Hippocampal formation (tissue), 2 donors: Measurements from ENCODE around the gene SLC10A4.
"Not testable (repeated sequence)": the region's sequence is repeated elsewhere in the genome, so short reads cannot be mapped to it uniquely, and the experiment has no call there.

Source experiments
- DNase-seq, 2 donors: peaks; one replicate each; lab custom pipeline; 2025; lab: John Stamatoyannopoulos, UW

SLC10A4 gene

GRCh38 chr4:48483006-48483776, at the start of gene SLC10A4:
Gene SLC10A4, plus strand, starts transcription at chr4:48483343. Its CDS starts 219 bp downstream, at chr4:48483562.
- DNase-seq, result no peak

GRCh38 chr4:48436318-48436717, 46.8 kb upstream of the SLC10A4 start:
- no peak for DNase-seq

DNA sequence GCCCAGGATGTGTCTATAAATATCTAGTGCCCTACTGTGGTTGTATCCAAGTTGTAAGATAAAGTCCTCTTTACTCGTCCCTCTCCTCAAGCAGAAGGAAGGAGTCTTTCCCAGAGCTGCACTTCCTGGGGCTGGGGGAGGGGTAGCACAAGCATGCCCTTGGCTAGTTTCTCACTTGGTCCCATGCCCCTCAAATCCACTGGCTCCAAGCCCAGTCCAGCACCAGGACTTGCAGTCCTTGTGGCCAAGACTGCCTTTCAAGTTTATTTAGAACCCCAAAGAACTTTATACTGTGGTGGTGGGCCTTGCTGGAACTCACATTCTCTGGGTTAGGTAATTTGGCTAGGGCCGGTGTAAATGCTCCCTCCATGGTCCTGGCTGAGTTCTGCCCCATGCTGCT, 43.2 kb upstream of the SLC10A4 start:
- peak; percentile 11 to 24 for DNase-seq

DNA sequence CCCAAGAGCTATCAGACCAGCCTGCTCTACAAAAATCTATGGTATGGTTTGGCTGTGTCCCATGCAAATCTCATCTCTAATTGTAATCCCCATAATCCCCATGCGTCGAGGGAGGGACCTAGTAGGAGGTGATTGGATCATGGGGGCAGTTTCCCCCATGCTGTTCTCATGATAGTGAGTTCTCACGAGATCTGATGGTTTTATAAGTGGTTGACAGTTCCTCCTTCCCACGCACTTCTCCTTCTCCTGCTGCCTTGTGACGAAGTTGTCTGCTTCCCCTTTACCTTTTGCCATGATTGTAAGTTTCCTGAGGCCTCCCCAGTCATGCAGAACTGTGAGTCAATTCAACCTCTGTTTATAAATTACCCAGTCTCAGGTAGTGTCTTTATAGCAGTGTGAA, 42.2 kb upstream of the SLC10A4 start:
- not testable (repeated sequence) for DNase-seq

DNA sequence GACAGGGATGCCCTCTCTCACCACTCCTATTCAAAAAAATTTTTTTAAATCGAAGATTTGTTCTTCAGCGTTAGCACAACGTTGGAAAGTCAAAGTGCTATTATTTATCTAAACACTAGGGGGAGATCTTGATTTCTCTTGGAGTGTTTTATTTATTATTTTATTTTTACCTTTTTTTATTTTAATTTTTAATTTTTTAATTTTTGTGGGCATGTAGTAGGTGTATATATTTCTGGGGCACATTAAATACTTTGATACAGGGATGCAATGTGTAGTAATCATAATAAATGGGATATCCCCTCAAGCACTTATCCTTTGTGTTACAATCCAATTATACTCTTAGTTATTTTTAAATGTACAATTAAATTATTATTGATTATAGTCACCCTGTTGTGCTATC, 37.4 kb upstream of the SLC10A4 start:
- DNase-seq, result peak in 1 of 2 donors; percentile 3

GRCh38 chr4:48446642-48447041, 36.5 kb upstream of the SLC10A4 start:
- no peak for DNase-seq

DNA sequence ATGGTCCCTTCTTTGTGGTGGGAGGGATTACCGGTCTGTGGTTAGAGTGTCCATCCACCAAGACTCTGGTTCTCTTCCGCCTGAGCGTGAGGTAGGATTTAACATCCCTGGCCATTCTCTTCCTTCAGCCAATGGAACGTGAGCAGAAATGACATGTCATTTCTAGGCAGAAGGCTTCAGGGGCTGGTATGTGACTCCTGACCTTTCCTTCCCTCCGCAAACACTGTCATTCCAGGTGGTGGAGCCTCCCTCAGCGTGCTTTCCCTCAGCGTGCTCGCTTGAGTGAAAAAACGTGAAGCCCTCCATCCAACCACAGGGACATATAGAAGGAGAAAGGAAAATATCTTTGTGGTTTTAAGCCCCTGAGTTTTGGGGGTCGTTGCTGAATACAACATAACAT, 34.0 kb upstream of the SLC10A4 start:
- DNase-seq, result no peak

- no peak for DNase-seq
Measured at GRCh38 chr4:48450740-48451139, 32.4 kb upstream of the SLC10A4 start.

DNA sequence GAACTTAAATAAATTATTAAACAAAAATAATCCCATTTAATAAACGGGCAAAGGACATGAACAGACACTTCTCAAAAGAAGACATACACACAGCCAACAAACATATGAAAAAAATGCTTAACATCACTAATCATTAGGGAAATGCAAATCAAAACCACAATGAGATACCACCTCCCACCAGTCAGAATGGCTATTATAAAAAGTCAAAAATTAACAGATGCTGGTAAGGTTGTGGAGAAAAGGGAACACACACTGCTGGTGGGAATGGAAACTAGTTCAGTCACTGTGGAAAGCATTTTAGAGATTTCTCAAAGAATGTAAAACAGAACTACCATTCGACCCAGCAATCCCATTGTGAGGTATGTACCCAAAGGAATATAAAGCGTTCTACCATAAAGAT, 31.5 kb upstream of the SLC10A4 start:
- DNase-seq, result not testable (repeated sequence)

- DNase-seq, result no peak
Measured at GRCh38 chr4:48454591-48454990, 28.6 kb upstream of the SLC10A4 start.

DNA sequence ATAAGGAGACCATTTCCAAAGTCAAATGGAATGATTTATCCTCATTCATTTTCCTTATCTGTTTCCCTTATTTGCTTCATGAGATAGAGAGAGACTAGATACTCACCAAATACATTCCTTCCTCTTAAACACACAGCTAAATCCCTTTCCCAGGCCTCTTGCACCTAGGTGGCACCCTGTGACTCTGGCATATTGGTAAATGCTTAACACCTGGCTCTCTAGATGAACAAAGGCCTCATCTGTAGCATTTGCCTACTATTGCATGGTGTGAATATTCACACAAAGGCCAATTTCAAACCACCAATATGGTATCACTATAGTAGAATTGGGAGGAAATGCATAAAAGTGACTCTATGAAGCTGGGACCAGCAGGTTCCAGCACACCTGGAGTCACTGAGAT, 22.1 kb upstream of the SLC10A4 start:
- no peak for DNase-seq

DNA sequence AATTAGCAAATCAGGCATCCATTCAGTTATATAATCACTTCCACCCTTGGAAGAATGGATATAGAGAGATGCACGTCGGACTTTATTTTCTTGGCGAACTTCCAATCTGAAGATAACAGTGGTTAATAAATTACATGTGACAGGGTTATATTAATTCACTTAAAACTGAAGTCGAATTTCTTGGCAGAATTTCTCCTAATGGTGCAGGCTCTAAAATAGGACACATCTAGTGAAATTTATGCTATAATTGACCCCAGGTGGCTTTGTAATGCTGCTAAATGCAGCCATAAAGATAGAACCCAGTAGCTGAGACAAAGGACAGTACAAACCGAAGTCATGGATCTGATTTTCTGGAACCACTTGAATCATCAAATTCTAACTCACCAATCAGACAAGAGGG, 20.8 kb upstream of the SLC10A4 start:
- DNase-seq, result no peak

DNA sequence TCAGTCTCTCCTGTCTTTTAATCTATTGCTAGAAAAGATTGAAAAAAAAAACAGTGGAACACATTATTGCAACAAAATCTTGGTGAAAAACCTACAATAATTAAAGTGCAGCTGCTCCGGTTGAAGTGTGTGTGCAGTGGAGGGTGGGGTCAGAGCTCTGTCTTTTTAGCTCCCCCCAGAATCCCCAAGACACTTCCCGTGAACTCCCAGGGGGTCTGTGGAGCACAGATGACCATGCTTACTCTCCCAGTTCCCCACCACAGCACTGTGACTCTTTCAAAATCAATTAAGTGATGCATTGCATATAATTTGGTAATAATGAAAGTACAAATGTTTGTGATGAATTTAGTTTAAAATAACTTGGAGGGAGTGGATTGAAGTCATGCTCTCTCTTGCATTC, 15.7 kb upstream of the SLC10A4 start:
- no peak for DNase-seq

- no peak for DNase-seq
Measured at GRCh38 chr4:48467891-48468290, 15.3 kb upstream of the SLC10A4 start.

- no peak for DNase-seq
Measured at GRCh38 chr4:48470137-48470536, 13.0 kb upstream of the SLC10A4 start.

DNA sequence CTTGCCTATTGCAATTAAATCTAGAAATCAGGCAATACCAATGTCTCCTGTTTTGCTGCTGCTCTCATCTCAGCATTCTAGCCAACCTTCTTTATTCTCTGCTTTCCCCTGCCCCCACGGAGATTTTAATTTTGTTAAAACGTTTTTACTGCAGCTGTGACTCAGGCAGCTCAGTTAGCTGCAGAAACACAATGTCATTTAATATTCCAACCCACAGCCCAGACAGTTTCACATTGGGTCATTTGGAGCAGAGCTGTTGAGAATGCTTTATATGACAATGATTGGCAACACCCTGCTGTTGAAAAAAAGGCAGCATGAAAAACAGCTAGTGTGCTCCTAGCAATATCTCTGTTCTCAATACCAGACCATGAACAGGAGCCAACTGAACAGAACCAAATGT, 12.6 kb upstream of the SLC10A4 start:
- DNase-seq, result peak in 1 of 2 donors; percentile 44

DNA sequence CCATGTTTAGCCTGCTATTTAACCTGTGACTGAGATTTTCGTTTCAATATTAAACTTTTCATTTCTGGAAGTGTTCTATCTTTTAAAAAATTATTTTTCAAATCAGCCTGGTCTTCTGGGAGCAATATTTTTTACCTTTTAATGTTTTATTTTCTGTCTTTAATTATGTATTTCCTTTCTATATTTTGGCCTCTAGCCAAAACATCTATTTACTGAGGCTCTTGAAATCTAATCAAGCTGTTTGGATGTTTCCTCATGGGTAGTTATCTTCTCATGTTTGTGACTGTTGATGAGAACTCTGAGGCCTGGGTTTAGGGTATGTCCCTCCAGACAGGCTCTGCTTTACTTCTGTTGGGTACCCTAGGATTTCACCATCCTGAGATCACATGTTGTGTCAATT, 10.3 kb upstream of the SLC10A4 start:
- DNase-seq, result no peak

- no peak for DNase-seq
Measured at GRCh38 chr4:48475770-48476169, 7.4 kb upstream of the SLC10A4 start.

DNA sequence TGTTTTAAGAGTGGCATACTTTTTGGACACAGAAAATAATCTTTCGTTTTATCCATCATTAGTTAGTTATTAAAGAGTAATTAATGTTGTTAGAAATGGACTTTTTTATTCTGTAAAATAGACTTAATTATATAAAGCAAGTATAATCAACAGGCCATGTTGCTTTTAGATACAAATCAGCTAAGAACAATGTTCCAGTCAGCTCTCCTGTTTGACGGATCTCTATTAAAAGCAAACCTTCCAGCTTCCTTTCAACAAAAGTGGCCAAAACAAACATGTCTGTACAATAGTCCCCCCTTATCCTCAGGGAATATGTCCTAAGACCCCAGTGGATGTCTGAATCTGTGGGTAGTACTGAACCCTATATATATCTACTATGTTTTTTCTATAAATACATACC, 4.9 kb upstream of the SLC10A4 start:
- no peak for DNase-seq

DNA sequence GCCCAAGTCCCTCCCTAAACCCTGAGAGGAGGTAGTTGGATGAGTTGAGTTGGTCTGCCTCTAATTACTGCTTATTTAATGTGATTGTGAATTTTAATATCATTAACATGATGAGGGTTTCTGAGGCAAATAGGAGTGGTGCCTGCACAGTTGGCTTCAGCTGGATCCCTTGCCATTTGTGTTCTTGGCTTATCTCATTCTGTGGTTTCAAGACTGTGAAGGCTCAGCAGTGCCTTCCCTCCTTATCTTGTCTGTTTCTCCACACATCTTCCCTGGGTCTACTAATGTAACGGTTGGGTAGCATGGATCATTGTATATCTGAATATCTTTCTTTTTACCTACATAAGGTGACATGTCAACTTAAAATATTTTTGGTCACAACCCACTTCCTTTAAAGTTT, 1.6 kb upstream of the SLC10A4 start:
- DNase-seq, result no peak

GRCh38 chr4:48483777-48484493, 792 bp downstream of the SLC10A4 start:
- DNase-seq, result no peak

GRCh38 chr4:48484494-48485168, 1.5 kb downstream of the SLC10A4 start:
- DNase-seq, result no peak

DNA sequence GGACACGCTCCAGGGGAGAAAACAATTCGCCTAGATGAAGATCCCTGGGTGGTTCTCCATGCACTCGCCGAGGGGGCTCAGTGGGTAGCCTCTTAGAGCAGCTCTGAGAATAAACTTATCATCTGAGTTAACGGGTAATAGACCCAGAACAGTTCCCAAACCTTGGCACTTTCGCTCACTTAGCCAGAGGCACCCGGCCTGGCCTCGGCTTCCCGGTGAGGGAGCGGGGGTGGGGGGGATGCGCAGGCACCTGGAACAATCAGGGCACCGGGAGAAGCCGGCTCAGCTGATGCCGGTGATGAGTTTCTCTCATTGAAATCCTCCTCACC, 6.5 kb downstream of the SLC10A4 start:
- DNase-seq, result no peak
